ENCODE measurements around the gene TMEM97.
A peak's percentile ranks its signal among the peaks of the same experiment; 100 is the strongest.

TMEM97 gene

GRCh38 chr17:28317099-28317965 lies 1.7 kb upstream of the TMEM97 start:
- DNase-seq = no peak

DNA sequence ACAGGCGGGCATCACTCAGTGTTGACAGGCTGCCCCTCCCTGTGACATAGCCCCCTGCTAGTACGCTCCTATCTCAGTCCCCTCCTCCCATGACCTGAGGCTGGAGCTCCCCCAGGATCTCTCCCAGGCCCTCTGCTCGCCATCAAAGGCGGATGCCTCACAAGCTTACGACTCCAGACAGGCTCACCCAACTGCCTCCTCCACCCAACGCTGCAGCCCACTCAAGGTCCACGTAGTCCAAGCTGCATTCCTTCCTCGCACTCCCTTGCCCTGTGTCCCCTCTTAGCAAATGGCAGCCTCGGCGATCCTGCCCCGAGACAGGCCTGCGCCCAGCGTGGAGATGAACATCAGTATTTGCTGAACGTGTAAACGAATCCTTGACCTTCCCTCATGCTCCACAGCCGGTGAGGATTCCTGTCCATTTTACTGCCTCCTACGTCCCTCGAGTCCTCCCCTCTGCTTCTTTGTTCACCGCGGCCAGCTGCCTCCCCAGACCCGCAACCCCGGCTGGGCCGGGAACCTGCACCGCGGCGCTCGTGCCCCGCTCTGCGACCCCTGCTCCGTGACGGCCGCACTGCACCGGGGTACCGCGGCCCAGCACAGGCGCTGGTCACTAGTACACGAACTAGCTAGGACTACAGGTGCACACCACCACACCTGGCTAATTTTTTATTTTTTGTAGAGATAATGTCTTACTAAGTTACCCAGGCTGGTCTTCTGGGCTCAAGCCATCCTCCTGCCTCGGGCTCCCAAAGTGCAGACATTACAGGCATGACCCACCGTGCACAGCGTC lies 838 bp upstream of the TMEM97 start:
- no peak for DNase-seq

DNA sequence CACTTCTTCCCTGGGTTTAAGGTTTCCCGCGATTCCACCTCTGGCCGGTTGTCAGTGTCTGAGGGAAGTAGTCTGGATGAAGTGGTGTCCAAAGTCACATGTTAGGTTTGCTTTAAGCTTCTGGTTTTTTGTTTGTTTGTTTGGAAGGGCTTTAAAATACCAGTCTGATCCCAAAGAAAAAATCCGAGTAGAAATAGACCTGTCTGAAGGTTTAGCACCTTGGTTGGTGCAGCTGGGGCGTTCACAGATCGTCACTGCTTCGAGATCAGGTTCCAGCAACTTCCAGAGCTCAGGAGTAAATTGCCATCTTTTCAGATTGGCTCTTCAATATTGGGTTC lies 567 bp downstream of the TMEM97 start:
- DNase-seq = no peak

- no peak for DNase-seq
Measured at GRCh38 chr17:28320215-28321061, 1.4 kb downstream of the TMEM97 start.

- DNase-seq = no peak
Measured at GRCh38 chr17:28324267-28324745, 5.3 kb downstream of the TMEM97 start.

DNA sequence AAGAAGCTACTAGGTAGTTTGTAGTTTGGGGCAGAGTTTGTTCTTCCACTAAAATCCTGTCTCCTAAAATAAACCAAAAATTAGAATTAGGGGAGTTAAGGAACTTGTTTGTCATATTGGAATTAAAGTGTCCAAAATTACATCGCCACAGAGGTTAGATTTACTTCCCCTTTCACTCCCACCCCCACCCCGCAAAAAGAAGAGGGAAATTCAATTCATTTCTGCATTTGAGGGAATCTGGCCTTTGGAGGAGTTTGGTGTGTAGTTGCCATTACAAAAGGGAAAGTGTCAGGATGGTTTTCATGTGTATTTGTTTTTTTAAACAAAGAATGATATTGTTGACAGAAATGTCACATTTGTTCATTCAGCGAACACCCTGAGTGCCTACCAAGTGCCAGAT lies 5.8 kb downstream of the TMEM97 start:
- DNase-seq = no peak

DNA sequence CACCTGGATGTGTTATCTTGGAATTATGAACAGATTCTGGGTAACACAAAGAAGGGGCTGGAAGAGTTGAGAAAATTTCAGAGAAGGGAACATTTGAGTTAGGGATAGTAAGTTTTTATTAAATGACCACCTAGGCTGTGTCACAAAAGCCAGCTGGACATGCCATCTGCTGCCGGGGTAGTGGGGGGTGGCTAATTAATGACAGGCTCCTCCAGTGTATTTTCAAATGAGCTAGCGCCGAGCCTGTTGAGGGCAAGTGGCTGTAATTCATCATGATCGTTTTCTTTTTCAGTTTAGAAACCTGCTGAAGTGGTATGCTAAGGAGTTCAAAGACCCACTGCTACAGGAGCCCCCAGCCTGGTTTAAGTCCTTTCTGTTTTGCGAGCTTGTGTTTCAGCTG lies 6.2 kb downstream of the TMEM97 start:
- no peak for DNase-seq

- no peak for DNase-seq
Measured at GRCh38 chr17:28326114-28326513, 7.1 kb downstream of the TMEM97 start.

GRCh38 chr17:28327031-28327607 lies 8.1 kb downstream of the TMEM97 start:
- DNase-seq = no peak

- no peak for DNase-seq
Measured at GRCh38 chr17:28327709-28328108, 8.7 kb downstream of the TMEM97 start.

DNA sequence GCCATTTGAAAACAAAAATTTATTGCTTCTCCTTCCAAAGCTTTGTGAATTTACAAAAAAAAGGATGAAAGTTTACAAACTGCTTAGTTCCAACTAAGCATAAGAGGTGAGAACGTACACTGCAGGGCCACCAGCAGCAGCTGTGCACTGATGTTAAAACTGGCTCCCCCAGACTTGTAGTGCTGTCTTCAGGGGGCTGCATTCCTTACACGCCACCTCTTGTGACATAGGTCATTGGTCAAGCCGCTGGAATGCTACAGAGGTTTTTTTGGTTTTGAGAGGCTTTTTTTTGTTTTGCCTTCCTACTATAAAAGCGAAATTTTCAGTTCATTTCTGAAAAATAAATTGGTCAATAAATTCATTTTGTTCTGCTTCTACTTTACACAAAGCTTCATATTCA lies 9.3 kb downstream of the TMEM97 start:
- no peak for DNase-seq

- DNase-seq = no peak
Measured at GRCh38 chr17:28330671-28331070, 11.7 kb downstream of the TMEM97 start.

DNA sequence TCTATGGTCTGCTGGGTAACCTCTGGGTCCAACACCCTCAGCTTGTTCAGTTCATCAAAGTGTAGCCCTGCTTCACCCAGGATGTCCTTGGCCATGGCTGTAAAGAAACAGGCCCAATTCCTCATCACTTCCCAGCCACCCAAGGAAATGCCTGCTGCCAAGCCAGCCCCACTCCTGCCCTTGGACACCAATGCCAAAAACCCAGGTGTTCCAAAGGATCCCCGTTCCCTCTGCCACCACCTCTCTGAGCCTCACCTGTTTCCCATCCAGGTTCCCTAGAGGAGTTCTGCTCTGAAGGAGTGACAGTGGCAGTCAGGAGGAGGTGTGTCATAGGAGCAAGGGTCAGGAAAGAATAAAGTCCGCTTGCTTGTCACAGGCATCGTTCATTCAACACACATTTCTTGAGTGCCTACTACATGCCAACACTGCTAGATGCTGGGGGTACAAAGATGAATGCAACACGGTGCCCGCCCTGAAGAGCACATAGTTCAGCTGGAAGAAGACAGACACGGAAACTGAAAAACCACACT lies 13.0 kb downstream of the TMEM97 start:
- no peak for DNase-seq

- DNase-seq = no peak
Measured at GRCh38 chr17:28333083-28333746, 14.2 kb downstream of the TMEM97 start.

DNA sequence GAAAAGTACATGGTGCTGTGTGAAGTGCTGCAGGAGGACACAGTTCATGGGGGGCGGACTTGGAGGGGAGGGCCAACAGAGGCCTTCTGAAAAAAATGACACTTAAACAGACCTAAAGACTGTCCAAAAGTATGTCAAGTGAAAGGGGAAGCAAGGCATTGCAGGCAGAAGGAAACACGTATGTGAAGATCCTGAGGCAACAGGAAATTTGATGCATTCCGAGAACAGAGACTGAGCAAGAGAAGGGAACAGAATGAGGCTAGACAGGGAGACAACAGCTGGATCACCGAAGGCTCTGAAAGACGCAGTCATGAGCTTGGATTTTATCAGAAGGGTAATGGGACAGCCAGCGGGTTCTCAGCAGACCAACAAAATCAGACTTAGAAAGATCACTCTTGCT lies 15.2 kb downstream of the TMEM97 start:
- DNase-seq = peak; percentile 17

DNA sequence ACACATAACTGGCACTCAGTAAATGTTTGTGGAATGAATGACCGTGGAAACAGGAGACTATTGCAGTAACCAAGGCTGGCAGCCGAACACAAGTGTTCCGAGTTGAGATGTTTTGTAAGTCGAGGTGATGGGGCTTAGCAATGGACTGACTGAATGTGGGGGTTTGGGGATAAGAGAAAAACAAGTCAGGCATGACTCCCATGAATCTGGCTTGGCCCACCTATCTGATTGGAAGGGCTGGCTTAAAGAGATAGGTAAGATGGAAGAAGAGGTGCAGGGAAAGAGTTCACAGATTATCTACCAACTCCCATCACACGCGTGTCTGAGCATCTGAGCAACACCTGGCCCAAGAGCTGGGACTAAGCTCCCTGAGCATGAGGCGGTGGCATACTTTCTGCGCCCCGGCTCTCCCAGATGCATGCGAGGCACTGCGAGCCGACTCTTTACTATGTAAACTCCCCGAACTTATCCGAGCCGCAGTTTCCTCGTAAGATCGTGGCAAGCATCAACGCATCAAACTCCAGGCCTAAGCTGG lies 15.7 kb downstream of the TMEM97 start:
- DNase-seq = no peak

DNA sequence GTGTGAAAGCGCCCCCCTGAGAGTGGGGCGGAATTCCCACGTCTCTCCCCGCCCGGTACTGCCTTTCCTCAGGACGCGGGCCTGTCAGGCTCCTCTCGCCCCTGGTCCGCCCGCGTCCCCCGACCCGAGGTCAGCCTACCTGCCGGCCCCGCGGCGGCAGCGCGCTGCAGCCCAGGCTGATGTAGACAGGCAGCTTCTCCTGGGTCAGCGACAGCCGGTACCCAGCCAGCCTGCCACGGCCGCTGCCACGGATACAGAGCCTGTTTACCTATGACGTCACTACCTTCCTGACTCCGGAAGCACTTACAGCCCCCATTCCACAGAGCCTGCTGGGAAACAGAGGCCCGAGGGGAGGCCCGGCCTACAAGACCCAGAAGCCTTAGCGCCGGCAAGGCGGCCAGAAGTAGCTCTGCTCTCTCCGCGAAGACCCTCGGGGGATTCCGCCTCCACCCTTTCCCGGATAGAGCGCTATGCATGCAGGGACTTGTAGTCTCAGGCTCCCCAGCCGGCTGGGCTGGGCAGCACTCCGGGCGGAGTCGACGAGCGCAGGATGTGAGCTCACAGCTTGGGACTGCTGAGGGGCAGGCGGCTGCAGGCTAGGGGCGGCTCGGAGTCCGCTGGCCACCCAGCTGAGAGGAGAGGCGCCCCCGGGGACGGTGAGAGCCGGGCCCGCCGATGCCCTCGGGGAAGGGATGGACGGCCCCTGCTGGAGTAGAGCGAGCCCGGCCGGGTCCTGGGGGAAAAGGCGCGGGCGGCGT lies 16.4 kb downstream of the TMEM97 start, which contains the start of the genes IFT20 and TNFAIP1:
Gene IFT20, minus strand, starts transcription at position 272 of the 758 bp plus-strand sequence. CDS start 3,487 bp downstream, outside the sequence.
Gene TNFAIP1, plus strand, starts transcription at position 561 of the 758 bp plus-strand sequence. CDS start 3,761 bp downstream, outside the sequence.
- peak; percentile 90 for DNase-seq

- DNase-seq = no peak
Measured at GRCh38 chr17:28335959-28336871, 17.2 kb downstream of the TMEM97 start.

- DNase-seq = no peak
Measured at GRCh38 chr17:28338056-28338768, 19.2 kb downstream of the TMEM97 start.
